ENCODE measurements around the gene CD83.
"Not testable (repeated sequence)": the region's sequence is repeated elsewhere in the genome, so short reads cannot be mapped to it uniquely, and the experiment has no call there.

Gene CD83

DNA sequence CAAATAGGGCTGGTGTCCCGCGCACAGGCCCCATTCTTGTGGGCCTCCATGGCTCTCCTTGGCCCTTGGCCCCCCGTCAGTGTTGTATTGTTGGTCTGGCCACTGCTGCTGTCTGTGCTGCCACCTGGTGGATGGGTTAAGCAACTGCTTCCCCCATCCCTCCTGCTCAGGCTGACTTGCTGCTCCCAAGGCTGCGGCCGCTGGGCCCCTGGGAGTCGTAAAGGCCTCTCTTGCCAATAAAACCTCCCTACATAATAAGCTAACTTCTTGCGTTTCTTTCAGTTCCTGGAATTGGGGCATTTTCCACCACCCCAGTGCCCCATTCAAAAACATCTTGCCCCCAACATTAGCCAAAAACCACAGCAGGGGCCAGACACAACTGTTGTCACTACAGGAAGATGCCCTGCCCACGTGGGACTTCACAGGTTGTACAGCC lies 27.1 kb downstream of the CD83 start:
- Histone ChIP-seq H3K27me3 (ENCODE audit: control insufficient read depth, insufficient read depth, low read length, poor library complexity, severe bottlenecking) (no peaks in the 10 kb centered on the region), H3K4me1 (ENCODE audit: control insufficient read depth, insufficient read depth, low read length) (no peaks in the 10 kb centered on the region), H3K36me3 (ENCODE audit: control insufficient read depth, insufficient read depth, low read length) (no peaks in the 10 kb centered on the region), H3K9me3 (ENCODE audit: control insufficient read depth, low read length) (no peaks in the 10 kb centered on the region), H3K27ac (ENCODE audit: insufficient read depth, low read depth, low read length, poor library complexity, severe bottlenecking) (no peak overlapping the region), H3K4me3 (ENCODE audit: insufficient read depth, low read depth, low read length) (no peak overlapping the region)
- 48 to 54% methylated on average over 8 of the region's 8 CpGs for WGBS, 2 experiments

DNA sequence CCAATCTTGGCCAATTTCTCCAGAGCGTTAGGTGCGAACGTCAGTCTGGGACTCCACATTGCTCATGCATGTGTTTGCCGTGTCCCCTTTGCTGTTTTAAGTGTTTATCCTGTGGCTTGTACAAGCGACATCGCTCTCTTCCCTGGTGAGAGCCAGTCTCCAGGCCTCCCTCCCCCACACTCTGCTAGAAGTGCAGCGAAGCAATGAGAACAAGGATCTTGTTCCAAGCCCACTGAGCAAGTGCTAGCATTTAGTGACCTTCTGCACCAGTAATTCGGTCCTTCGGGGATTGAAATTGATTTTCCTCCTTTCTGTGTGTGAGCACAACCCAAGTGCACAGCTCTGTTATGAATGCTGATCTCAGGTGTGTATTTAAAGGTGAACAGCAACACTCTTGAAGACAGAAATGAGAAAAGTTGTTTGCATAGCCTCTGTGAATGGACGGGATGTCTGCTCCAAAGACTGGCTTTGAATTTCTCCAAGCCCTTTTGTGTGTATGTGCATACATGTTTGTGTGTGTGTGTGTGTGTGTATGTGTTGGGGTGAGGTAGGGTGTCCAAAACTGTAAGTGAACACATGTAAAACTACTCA lies 29.0 kb downstream of the CD83 start:
- Histone ChIP-seq H3K27me3 (ENCODE audit: control insufficient read depth, insufficient read depth, low read length, poor library complexity, severe bottlenecking) (no peaks in the 10 kb centered on the region), H3K27ac (ENCODE audit: insufficient read depth, low read depth, low read length, poor library complexity, severe bottlenecking) (no peak overlapping the region), H3K4me1 (ENCODE audit: control insufficient read depth, insufficient read depth, low read length) (no peaks in the 10 kb centered on the region), H3K9me3 (ENCODE audit: control insufficient read depth, low read length) (no peaks in the 10 kb centered on the region), H3K4me3 (ENCODE audit: insufficient read depth, low read depth, low read length) (no peak overlapping the region), H3K36me3 (ENCODE audit: control insufficient read depth, insufficient read depth, low read length) (no peaks in the 10 kb centered on the region)
- 87 to 89% methylated on average over 10 of the region's 10 CpGs for WGBS, 2 experiments

DNA sequence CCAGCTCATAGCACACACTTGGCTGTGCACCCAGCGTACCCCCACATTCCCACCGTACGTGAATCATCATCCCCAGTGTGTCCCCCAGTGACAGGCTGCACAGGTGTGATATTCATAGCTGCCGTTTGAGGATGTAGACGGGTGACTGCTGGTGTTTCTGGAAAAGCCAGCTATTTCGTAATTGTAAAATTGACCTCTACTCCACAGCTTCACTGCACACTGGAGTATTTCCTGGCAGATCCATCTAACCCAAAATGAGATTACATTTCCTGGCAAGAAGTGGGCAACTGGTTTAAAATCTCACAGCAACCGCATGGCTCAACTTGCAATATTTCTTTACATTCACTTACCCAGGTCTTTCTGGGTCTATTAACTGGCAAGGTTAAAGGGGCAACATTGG lies 30.3 kb downstream of the CD83 start:
- no peak overlapping the region for H3K27ac ChIP-seq (ENCODE audit: insufficient read depth, low read depth, low read length, poor library complexity, severe bottlenecking)
- WGBS, 2 experiments: 96 to 98% methylated on average over 7 of the region's 7 CpGs
- no peaks in the 10 kb centered on the region for H3K36me3 ChIP-seq (ENCODE audit: control insufficient read depth, insufficient read depth, low read length)
- no peaks in the 10 kb centered on the region for H3K27me3 ChIP-seq (ENCODE audit: control insufficient read depth, insufficient read depth, low read length, poor library complexity, severe bottlenecking)
- H3K4me3 ChIP-seq (ENCODE audit: insufficient read depth, low read depth, low read length): no peak overlapping the region
- no peaks in the 10 kb centered on the region for H3K4me1 ChIP-seq (ENCODE audit: control insufficient read depth, insufficient read depth, low read length)
- H3K9me3 ChIP-seq (ENCODE audit: control insufficient read depth, low read length): no peaks in the 10 kb centered on the region

- Histone ChIP-seq H3K9me3 (ENCODE audit: control insufficient read depth, low read length) (no peaks in the 10 kb centered on the region), H3K27ac (ENCODE audit: insufficient read depth, low read depth, low read length, poor library complexity, severe bottlenecking) (no peak overlapping the region), H3K36me3 (ENCODE audit: control insufficient read depth, insufficient read depth, low read length) (no peaks in the 10 kb centered on the region), H3K4me3 (ENCODE audit: insufficient read depth, low read depth, low read length) (no peak overlapping the region), H3K27me3 (ENCODE audit: control insufficient read depth, insufficient read depth, low read length, poor library complexity, severe bottlenecking) (no peaks in the 10 kb centered on the region), H3K4me1 (ENCODE audit: control insufficient read depth, insufficient read depth, low read length) (no peaks in the 10 kb centered on the region)
- WGBS, 2 experiments: 90 to 94% methylated on average over 5 of the region's 5 CpGs
Measured at GRCh38 chr6:14148471-14148870, 30.9 kb downstream of the CD83 start.

- H3K4me3 ChIP-seq (ENCODE audit: insufficient read depth, low read depth, low read length): no peak overlapping the region
- H3K9me3 ChIP-seq (ENCODE audit: control insufficient read depth, low read length): no peaks in the 10 kb centered on the region
- H3K4me1 ChIP-seq (ENCODE audit: control insufficient read depth, insufficient read depth, low read length): no peaks in the 10 kb centered on the region
- H3K27ac ChIP-seq (ENCODE audit: insufficient read depth, low read depth, low read length, poor library complexity, severe bottlenecking): no peak overlapping the region
- no peaks in the 10 kb centered on the region for H3K27me3 ChIP-seq (ENCODE audit: control insufficient read depth, insufficient read depth, low read length, poor library complexity, severe bottlenecking)
- 89 to 93% methylated on average over 5 to 6 of the region's 6 CpGs for WGBS, 2 experiments
- no peaks in the 10 kb centered on the region for H3K36me3 ChIP-seq (ENCODE audit: control insufficient read depth, insufficient read depth, low read length)
Measured at GRCh38 chr6:14149053-14149738, 31.6 kb downstream of the CD83 start.

DNA sequence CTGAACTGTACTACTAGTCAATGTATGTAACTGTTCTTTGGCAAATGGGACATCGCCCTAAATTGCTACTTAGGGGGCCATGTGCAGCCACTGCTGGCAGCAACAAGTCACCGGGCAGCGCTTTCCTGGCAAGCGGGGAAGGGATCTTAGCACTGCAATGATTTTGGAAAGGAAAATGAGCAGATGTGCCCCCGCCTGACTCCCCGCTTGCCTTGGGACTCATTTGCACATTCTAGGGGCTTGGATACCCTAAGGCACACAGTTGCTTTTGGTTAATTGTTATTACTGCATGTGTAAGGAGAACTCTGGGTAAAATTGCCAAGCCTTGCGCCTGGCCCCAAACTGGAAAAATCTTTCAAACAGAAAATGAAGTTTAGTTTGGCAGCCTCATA lies 32.2 kb downstream of the CD83 start:
- 96% methylated on average over 7 of the region's 7 CpGs for WGBS, 2 experiments
- Histone ChIP-seq H3K4me3 (ENCODE audit: insufficient read depth, low read depth, low read length) (no peak overlapping the region), H3K9me3 (ENCODE audit: control insufficient read depth, low read length) (no peaks in the 10 kb centered on the region), H3K27ac (ENCODE audit: insufficient read depth, low read depth, low read length, poor library complexity, severe bottlenecking) (no peak overlapping the region), H3K4me1 (ENCODE audit: control insufficient read depth, insufficient read depth, low read length) (no peaks in the 10 kb centered on the region), H3K36me3 (ENCODE audit: control insufficient read depth, insufficient read depth, low read length) (no peaks in the 10 kb centered on the region), H3K27me3 (ENCODE audit: control insufficient read depth, insufficient read depth, low read length, poor library complexity, severe bottlenecking) (no peaks in the 10 kb centered on the region)

DNA sequence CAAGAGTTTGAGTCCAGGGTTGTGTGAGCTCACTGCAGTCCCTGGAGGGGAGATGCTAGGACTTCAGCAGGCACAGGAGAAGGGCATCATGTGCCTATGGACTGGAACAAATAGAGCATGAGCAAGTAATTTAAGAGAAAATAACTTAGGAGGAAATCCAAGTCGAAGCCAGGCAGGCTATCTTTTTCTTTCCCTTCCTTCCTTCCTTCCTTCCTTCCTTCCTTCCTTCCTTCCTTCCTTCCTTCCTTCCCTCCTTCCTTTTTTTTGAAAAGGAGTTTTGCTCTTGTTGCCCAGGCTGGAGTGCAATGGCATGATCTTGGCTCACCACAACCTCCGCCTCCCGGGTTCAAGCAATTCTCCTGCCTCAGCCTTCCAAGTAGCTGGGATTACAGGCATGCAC lies 33.7 kb downstream of the CD83 start:
- 89 to 100% methylated on average over 3 of the region's 3 CpGs for WGBS, 2 experiments
- H3K27me3 ChIP-seq (ENCODE audit: control insufficient read depth, insufficient read depth, low read length, poor library complexity, severe bottlenecking); H3K9me3 ChIP-seq (ENCODE audit: control insufficient read depth, low read length); H3K27ac ChIP-seq (ENCODE audit: insufficient read depth, low read depth, low read length, poor library complexity, severe bottlenecking); H3K4me3 ChIP-seq (ENCODE audit: insufficient read depth, low read depth, low read length); H3K36me3 ChIP-seq (ENCODE audit: control insufficient read depth, insufficient read depth, low read length); H3K4me1 ChIP-seq (ENCODE audit: control insufficient read depth, insufficient read depth, low read length): not testable (repeated sequence)

- Histone ChIP-seq H3K27me3 (ENCODE audit: control insufficient read depth, insufficient read depth, low read length, poor library complexity, severe bottlenecking) (no peaks in the 10 kb centered on the region), H3K36me3 (ENCODE audit: control insufficient read depth, insufficient read depth, low read length) (no peaks in the 10 kb centered on the region), H3K9me3 (ENCODE audit: control insufficient read depth, low read length) (no peaks in the 10 kb centered on the region), H3K27ac (ENCODE audit: insufficient read depth, low read depth, low read length, poor library complexity, severe bottlenecking) (no peak overlapping the region), H3K4me1 (ENCODE audit: control insufficient read depth, insufficient read depth, low read length) (no peaks in the 10 kb centered on the region), H3K4me3 (ENCODE audit: insufficient read depth, low read depth, low read length) (no peak overlapping the region)
- 83 to 86% methylated on average over 1 of the region's 1 CpG for WGBS, 2 experiments
Measured at GRCh38 chr6:14151773-14152172, 34.2 kb downstream of the CD83 start.

GRCh38 chr6:14153228-14153627 lies 35.7 kb downstream of the CD83 start:
- no peak overlapping the region for H3K27ac ChIP-seq (ENCODE audit: insufficient read depth, low read depth, low read length, poor library complexity, severe bottlenecking)
- no peaks in the 10 kb centered on the region for H3K4me1 ChIP-seq (ENCODE audit: control insufficient read depth, insufficient read depth, low read length)
- no peaks in the 10 kb centered on the region for H3K36me3 ChIP-seq (ENCODE audit: control insufficient read depth, insufficient read depth, low read length)
- 90 to 92% methylated on average over 3 of the region's 3 CpGs for WGBS, 2 experiments
- no peaks in the 10 kb centered on the region for H3K27me3 ChIP-seq (ENCODE audit: control insufficient read depth, insufficient read depth, low read length, poor library complexity, severe bottlenecking)
- no peaks in the 10 kb centered on the region for H3K9me3 ChIP-seq (ENCODE audit: control insufficient read depth, low read length)
- no peak overlapping the region for H3K4me3 ChIP-seq (ENCODE audit: insufficient read depth, low read depth, low read length)

DNA sequence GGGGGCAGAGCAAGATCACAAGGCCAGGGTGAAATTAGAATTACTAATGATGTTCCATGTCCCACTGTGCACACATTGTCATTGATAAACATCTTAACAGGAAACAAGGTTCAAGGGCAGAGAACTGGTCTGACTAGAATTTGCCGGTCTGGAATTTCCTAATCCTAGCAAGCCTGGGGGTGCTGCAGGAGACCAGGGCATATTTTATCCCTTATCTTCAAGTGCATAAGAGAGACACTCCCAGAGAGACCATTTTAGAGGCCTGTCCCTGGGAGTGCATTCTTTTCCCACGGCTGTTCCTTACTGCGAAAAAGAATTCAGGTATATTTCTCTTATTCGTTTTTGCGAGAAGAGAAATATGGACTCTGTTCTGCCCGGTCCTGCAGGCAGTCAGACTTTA lies 41.5 kb downstream of the CD83 start:
- no peak overlapping the region for H3K27ac ChIP-seq (ENCODE audit: insufficient read depth, low read depth, low read length, poor library complexity, severe bottlenecking)
- H3K9me3 ChIP-seq (ENCODE audit: control insufficient read depth, low read length): no peaks in the 10 kb centered on the region
- no peak overlapping the region for H3K4me3 ChIP-seq (ENCODE audit: insufficient read depth, low read depth, low read length)
- H3K36me3 ChIP-seq (ENCODE audit: control insufficient read depth, insufficient read depth, low read length): no peaks in the 10 kb centered on the region
- WGBS, 2 experiments: 91 to 94% methylated on average over 6 of the region's 6 CpGs
- no peaks in the 10 kb centered on the region for H3K4me1 ChIP-seq (ENCODE audit: control insufficient read depth, insufficient read depth, low read length)
- H3K27me3 ChIP-seq (ENCODE audit: control insufficient read depth, insufficient read depth, low read length, poor library complexity, severe bottlenecking): no peaks in the 10 kb centered on the region

Data from ectodermal cell (in vitro differentiated cells).